ENCODE measurements around the gene DPP6. TPM values are rescaled to one million over a fixed set of nuclear protein-coding genes. Genes with fewer than 3 reads are reported as not detected.

The DPP6 gene
- total RNA-seq, 1 experiment from 2014 or later: 1.3 TPM

DNA sequence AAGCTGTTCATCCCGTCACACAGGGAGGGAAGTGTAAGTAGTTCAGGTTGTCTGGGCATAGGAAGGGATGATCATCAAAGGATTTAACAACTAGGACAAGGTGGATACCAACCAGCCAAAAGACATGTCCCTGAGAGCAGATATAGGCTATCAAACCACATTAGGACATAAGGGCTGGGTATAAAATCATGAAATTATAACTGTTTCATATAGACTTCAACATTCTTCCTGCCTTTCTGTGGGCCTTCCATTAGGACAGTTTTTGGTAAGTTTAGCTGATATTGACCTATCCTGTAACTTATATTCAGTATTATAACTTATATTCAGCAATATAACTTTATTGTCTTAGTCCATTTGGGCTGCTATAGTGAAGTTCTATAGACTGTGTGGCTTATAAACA lies 759.8 kb downstream of the DPP6 start:
- DNase-seq (ENCODE audit: low read depth): no peak

DNA sequence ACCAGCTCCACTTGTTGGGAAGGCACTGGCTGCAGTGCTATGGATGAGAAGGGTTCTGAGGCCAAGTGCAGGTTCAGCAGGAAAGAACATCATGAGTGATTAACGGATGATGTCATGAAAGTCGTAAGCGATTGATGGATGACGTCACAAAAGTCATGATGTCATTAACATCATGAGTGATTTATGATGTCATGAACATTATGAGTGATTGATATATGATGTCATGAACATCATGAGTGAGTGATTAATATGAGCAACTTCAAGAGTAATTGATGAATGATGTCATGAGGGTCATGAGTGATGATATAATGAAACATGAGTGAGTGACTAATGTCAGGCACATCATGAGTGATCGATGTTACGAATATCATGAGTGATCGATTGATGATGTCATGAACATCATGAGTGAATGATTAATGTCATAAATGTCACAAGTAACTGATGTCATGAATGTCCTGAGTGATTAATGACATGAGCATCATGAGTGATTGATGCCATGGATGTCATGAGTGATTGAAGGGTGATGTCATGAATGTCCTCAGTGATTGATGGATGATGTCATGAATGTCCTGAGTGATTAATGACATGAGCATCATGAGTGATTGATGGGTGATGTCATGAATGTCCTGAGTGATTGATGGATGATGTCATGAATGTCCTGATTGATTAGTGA lies 765.2 kb downstream of the DPP6 start:
- peak; percentile 7 for DNase-seq (ENCODE audit: low read depth)

DNA sequence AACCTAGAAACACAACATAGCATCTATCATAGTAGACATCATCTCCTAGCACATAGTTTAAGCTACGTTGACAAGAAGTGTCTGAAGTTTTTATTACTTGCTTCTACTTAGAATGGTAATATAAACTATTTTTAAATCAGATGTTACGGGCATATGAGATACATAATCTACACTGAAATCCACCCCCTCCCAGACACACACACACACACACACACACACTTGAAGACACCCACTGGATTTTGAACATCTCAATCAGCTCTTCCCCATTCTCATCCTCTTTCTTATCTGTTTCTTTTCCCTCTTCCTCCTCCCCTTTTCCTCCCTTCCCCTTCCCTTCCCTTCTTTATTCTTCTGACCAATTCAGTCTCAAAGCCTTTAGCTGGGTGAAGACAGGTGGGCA lies 774.8 kb downstream of the DPP6 start:
- no peak for DNase-seq (ENCODE audit: low read depth)

- DNase-seq (ENCODE audit: low read depth): peak; percentile 37
These were observed 780.5 kb downstream of the DPP6 start for GRCh38 chr7:154832557-154833138.

DNA sequence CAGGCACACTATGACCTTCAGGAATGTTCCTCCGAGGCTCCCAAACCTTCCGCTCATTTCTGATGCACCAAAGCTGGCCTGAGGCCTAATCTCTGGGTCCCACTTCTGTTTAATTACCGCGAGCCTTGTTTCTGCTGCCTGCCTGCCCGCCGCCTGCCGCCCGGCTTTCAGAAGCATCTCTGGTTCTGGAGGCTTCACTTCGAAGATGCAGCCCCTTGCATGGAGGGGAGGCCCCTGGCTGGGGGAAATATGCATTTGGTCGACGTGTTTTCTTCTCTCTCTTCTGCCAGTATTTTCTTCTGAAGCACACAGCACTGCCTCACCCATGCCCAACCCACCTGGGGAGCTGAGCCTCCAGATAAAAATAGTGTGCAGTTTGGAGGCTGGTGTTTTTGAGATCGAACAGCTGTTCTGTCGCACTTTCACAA lies 783.8 kb downstream of the DPP6 start:
- no peak for DNase-seq (ENCODE audit: low read depth)

DNA sequence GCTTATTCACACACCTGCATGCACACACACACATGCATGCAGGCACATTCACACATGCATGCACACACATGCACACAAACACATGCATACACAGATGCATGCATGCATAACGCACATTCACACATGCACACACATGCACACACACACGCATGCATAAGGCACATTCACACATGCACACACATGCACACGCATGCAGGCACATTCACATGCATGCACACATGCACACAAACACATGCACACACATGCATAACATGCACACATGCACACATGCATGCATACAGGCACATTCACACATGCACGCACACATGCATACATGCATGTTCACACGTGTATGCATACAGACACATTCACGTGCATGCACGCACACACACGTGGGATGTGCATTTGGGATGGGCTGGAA lies 784.9 kb downstream of the DPP6 start:
- no peak for DNase-seq (ENCODE audit: low read depth)

- DNase-seq (ENCODE audit: low read depth): no peak
These were observed 785.4 kb downstream of the DPP6 start for GRCh38 chr7:154837622-154838021.

GRCh38 chr7:154840086-154840485 lies 787.9 kb downstream of the DPP6 start:
- DNase-seq (ENCODE audit: low read depth): no peak

GRCh38 chr7:154841731-154842331 lies 789.6 kb downstream of the DPP6 start:
- peak; percentile 8 for DNase-seq (ENCODE audit: low read depth)

- peak; percentile 20 for DNase-seq (ENCODE audit: low read depth)
These were observed 790.4 kb downstream of the DPP6 start for GRCh38 chr7:154842591-154842990.

GRCh38 chr7:154843670-154844237 lies 791.6 kb downstream of the DPP6 start:
- DNase-seq (ENCODE audit: low read depth): no peak

GRCh38 chr7:154844499-154844898 lies 792.3 kb downstream of the DPP6 start:
- DNase-seq (ENCODE audit: low read depth): no peak

GRCh38 chr7:154844955-154845354 lies 792.8 kb downstream of the DPP6 start:
- no peak for DNase-seq (ENCODE audit: low read depth)

DNA sequence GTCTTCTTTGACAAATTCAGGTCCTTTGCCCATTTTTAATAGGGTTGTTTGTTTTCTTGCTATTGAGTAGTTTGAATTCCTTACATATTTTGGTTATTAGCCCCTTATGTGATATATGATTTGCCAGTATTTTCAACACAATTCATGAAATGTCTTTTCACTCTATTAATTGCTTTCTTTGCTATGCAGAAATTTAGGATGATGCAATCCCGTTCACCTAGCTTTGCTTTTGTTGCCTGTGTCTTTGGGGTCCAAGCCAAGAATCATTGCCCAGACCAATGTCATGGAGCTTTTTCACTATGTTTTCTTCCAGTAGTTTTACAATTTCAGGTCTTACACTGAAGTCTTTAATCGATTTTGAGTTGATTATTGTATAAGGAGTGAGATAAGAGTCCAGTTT lies 796.3 kb downstream of the DPP6 start:
- no peak for DNase-seq (ENCODE audit: low read depth)

- DNase-seq (ENCODE audit: low read depth): no peak
These were observed 800.0 kb downstream of the DPP6 start for GRCh38 chr7:154852205-154852604.

GRCh38 chr7:154853063-154853726 lies 801.0 kb downstream of the DPP6 start:
- DNase-seq (ENCODE audit: low read depth): no peak

GRCh38 chr7:154853727-154854095 lies 801.5 kb downstream of the DPP6 start:
- peak; percentile 26 for DNase-seq (ENCODE audit: low read depth)

- DNase-seq (ENCODE audit: low read depth): no peak
These were observed 802.6 kb downstream of the DPP6 start for GRCh38 chr7:154854836-154855235.

DNA sequence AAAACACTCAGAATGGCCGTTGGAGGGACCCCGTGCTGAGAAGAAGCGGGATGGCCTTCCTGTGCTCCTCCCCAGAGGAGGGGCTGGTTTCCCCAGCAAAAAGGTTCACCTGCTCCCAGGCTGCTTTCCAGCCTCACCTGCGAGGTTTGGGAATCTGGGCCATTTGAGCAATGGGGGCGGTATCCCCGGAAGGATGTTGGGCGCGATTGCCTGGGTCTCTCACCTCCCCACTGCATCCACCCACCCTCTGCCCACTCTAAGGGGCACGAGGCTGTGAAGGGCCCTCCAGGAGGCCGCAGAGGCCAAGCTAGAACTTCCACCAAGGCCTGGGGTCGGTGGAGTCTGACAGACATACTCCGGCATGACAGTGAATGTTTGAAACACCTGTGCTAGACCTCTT lies 803.2 kb downstream of the DPP6 start:
- no peak for DNase-seq (ENCODE audit: low read depth)

DNA sequence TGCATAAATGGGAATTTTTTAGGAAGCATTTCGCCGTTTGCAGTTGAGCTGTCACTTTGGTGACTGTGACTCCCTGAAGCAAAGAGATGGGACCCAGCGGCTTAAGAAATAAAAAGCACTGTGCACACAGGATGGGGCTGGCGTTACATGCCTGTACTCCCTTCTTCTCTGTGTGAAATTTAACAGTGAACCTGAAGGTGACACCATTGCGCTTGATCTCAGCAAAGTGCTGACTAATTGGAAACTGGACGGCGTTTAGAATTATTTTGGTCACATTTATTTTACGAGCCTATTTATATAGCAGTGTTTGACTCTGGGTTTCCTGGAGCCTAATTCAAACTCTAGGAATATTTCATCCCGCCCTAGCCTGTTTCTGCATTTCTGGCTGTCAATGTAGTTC lies 804.5 kb downstream of the DPP6 start:
- no peak for DNase-seq (ENCODE audit: low read depth)

- DNase-seq (ENCODE audit: low read depth): no peak
These were observed 805.0 kb downstream of the DPP6 start for GRCh38 chr7:154857240-154857639.
